DMS 273 (cell line): ENCODE measurements around the gene DDTL.

Experiments used
- DNase-seq: peaks from one replicate; lab custom pipeline; 2025; ENCODE audit not compliant: unreplicated experiment; lab: John Stamatoyannopoulos, UW

The DDTL gene

DNA sequence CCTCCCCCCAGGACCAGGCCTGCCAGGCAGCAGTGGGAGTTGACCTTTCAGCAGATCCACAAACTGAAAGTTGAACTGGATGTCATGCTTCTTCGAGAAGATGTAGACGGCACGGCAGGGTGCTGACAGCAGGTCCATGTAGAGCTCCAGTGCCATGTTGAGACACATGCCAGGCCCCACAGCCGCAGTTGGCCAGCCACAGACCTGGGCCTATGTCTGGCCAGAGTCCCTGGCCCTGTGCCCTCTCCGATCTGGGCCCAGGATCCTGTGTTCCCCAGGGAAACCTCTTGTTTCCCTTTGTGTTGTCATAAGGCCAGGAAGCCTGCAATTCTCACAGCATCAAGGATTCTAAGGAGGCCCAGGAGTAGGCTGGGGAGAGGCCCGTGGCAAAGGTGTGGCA lies 38.5 kb downstream of the DDTL start, which contains the start of gene GSTT4:
Gene GSTT4 (minus strand): TSS at position 253 of the 400 bp plus-strand sequence. CDS start 97 bp downstream, at position 156.
- DNase-seq, result no peak

DNA sequence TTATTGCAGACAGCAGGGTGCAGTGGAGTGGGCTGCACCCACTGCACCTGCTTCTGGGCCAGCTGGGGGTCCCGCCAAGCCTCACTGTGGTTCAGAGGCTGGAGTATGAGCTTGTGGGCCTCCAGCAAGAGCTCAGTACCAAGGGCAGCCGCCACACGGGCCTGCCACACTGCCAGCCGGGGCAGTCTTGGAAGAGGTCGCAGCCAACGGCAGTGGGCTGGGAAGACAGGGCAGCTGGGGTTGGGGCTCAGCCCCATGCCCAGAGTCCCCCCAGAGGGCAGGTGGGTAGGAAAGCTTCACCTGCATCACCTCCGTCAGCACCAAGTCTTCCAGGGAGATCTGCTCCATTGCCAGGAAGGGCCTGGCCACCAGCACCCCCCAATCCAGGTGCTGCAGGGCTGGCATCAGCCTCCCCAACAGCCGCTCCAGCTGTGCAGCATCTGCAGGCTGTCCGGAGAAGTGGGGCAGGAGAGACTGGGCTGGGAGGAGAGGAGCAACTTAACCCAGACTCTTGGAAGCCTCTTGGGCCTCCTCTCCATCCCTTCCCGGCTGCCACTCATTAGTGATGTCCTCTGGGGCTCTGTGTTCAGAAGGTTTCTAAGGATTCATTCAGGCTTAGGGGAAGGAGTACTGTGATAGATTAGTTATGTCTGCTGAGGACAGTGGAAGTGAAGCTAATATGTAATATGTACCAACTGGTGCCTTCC lies 39.7 kb downstream of the DDTL start:
- no peak for DNase-seq

- no peak for DNase-seq
These were observed 40.2 kb downstream of the DDTL start for GRCh38 chr22:24006914-24007214.

- DNase-seq, result no peak
These were observed 40.7 kb downstream of the DDTL start for GRCh38 chr22:24007253-24008021.

DNA sequence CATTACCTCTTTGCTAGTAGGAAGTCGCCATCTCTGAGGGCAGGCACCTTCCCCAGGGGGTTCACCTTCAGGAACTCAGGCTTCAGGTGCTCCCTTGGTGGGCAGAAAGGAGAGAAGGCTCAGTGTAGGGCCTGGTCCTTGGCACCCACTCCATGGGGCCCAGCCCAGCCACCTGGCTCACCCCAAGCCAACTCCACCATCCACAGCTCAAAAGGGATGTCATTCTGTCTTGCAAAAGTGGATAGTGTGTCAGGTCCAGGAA lies 41.3 kb downstream of the DDTL start:
- no peak for DNase-seq

DNA sequence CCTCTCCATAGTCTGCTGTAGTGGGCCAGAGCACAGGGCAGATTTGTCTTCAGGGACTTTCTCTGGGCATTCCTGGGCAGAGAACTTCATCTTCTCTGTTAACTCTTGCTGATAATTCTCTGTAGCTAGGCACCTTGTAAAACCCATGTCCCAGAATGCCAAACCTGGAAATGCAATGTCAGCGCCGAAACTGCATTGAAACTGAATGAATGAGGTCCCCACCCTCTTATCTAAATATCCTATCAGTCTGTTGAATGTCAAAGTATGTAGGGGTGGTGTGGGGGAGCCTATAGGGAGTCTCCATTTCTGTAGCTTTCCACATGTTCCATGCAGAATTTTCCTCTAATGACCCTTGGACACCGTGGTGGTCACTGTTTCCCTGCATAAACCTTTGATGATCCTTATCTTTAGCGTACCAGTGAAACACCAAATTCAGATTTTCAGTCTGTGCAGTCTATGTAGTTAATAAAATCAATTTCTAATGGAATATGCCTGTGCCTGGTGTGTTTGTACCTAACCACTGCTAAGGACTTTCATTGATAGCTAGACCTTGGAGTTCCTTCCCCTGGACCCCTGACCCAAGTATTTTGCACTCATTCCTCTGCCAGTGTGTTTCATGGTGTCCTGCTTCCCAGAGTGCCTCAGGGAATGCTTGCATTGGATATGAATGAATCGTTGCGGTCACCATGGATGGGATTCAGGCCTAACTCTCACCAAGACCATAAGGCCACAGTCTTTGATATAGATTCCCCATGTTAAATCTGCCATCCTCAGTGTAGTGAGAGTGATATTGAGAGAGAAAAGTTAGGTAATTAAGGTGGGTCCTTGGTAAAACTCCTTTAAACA lies 41.9 kb downstream of the DDTL start:
- DNase-seq, result no peak

GRCh38 chr22:24009227-24010017 lies 42.7 kb downstream of the DDTL start:
- DNase-seq, result no peak

GRCh38 chr22:24010018-24010391 lies 43.3 kb downstream of the DDTL start:
- DNase-seq, result no peak

GRCh38 chr22:24011735-24012068 lies 45.0 kb downstream of the DDTL start:
- DNase-seq, result peak; percentile 40

GRCh38 chr22:24016156-24016555 lies 49.5 kb downstream of the DDTL start:
- DNase-seq, result no peak

GRCh38 chr22:24021304-24021703 lies 54.6 kb downstream of the DDTL start:
- no peak for DNase-seq
